ENCODE measurements around the gene PPDPF.

Gene PPDPF

DNA sequence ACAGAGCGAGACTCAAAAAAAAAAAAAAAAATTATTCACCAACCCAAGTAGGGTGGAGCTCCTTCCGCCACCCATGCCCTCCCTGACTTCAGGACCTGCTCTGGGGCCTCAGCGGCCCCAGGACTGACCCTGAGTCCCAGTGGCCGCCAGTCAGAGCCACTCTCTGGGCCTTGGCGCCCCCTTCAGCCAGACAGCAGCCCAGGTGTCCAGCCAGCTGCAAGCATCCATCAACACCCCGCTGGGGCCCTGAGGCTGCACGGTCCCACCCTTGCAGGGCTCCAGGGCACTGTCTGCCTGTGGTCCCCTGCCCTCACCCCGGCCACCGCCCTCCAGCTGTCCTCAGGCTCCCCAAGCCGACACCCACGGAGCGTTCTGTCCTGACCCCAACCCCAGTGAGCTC is 36.7 kb upstream of the PPDPF start:
- FAIRE-seq = no peak
- TF ChIP-seq, protein P1, sequence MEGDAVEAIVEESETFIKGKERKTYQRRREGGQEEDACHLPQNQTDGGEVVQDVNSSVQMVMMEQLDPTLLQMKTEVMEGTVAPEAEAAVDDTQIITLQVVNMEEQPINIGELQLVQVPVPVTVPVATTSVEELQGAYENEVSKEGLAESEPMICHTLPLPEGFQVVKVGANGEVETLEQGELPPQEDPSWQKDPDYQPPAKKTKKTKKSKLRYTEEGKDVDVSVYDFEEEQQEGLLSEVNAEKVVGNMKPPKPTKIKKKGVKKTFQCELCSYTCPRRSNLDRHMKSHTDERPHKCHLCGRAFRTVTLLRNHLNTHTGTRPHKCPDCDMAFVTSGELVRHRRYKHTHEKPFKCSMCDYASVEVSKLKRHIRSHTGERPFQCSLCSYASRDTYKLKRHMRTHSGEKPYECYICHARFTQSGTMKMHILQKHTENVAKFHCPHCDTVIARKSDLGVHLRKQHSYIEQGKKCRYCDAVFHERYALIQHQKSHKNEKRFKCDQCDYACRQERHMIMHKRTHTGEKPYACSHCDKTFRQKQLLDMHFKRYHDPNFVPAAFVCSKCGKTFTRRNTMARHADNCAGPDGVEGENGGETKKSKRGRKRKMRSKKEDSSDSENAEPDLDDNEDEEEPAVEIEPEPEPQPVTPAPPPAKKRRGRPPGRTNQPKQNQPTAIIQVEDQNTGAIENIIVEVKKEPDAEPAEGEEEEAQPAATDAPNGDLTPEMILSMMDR (IDR thresholded peaks at IDR 0.05; ENCODE audit: insufficient read depth, missing control alignments) = peak; percentile 26
- no peak for DNase-seq (ENCODE audit: insufficient read length, low spot score)

DNA sequence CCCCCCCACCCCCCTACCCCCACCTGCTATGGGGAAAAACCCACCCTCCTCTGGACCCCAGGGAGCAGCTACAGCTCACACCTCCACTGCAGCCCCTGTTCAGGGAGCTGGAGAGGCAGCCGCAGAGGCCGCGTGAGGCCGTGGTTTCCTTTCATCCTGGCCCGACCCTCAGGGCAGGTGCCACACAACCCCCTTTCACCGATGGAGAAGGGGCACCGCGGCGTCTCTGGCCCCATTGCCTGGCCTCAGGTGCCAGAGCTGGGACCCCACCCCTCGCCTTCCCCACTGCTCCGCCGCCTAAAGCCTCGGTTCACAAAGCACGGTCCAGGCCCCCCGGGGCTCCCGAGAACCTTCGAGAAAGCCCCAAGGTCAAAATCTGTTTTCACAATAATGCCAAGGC is 36.3 kb upstream of the PPDPF start:
- FAIRE-seq = no peak
- DNase-seq (ENCODE audit: insufficient read length, low spot score) = no peak

DNA sequence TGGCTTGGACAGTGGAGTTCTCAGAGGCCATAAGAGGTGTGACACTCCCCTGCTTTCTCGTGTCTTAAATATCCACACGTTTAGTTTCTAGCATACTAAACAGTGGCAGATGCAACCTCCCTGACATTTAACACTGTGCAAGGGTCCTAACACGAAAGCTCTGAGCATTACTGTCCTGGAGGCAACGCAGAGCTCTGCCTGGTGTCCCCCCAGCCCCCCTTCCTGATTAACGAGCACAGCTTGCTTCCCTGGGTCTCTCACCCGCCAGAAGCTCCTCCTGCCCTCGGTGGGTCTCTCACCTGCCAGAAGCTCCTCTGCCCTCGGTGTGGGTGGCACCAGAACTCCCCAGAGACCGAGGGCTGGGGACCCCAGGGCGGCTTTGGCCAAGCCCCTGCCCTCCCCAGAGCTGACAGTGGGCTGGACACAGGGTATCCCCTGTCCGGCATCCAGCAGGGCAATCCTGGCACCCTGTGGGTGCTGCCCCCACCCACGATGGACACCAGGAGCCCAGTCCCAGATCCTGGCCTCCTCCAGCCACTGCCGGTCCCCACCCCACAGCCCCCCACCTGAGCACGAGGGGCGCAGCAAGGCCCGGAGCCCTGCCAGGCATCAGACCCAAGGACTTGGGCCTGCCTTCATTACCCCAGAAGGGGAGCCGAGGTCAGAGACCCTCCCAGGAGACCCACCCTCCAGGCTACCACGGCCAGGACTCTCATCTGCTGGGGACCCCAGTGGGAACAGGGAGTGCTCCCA is 35.7 kb upstream of the PPDPF start:
- no peak for DNase-seq (ENCODE audit: insufficient read length, low spot score)
- TF ChIP-seq, protein P1 (IDR thresholded peaks at IDR 0.05; ENCODE audit: insufficient read depth, missing control alignments) = no peak
- FAIRE-seq = no peak

More for the DNA sequence above, 36.3 kb upstream of the PPDPF start:
- TF ChIP-seq, protein P1 (IDR thresholded peaks at IDR 0.05; ENCODE audit: insufficient read depth, missing control alignments) = no peak

DNA sequence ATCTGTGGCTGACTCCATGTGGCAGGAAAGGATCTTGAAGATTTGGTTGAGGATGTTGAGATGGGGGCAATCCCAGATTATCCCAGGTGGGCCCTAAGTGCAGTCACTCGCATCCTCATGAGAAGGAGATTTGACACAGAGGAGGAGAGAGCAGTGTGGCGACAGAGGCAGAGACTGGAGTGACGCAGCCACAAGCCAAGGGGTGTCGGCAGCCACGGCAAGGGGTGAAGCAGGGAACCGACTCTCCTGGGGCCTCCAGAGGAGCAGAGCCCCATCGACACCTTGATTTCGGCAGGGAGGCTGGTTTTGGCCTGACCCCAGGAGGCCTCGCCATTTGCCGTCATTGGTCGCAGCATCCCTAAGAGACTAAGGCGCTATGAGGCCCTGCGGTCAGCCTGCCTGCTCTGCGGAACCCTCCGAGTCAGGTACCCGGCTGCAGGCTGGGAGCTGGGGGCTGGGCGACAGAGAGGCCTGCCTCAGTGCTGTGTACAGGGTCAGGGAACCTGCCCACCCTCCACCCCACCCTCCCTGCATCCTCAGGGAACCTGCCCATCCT is 34.2 kb upstream of the PPDPF start:
- FAIRE-seq (no peak), DNase-seq (ENCODE audit: insufficient read length, low spot score) (no peak)
- TF ChIP-seq, protein P1 (IDR thresholded peaks at IDR 0.05; ENCODE audit: insufficient read depth, missing control alignments) = no peak

DNA sequence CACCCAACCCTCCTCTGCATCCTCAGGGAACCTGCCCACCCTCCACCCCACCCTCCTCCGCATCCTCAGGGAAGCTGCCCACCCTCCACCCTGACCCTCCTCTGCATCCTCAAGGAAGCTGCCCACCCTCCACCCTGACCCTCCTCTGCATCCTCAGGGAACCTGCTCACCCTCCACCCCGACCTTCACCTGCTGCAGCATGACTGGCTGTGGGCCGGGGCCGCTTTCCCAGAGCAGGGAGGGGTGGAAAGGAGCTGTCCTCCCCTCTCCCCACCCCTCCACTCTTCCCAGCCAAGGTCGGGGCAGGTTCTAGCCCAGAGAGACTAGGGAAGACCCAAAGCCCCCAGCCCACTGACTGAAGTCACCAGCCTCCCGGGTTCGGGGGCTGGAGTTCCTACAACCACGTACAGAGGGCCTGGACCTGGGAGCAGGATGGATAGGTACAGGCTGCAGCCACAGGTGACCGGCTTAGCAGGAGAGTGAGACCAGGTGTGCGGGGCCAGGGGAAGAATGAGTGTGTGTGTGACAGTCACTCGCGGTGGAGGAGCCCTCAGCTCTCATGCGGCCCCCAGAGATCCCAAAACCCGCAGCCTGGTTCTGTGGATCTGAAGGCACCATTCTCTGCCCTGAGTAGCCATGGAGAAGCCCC is 33.3 kb upstream of the PPDPF start:
- TF ChIP-seq, protein P1 (IDR thresholded peaks at IDR 0.05; ENCODE audit: insufficient read depth, missing control alignments) = no peak
- no peak for DNase-seq (ENCODE audit: insufficient read length, low spot score)
- no peak for FAIRE-seq

DNA sequence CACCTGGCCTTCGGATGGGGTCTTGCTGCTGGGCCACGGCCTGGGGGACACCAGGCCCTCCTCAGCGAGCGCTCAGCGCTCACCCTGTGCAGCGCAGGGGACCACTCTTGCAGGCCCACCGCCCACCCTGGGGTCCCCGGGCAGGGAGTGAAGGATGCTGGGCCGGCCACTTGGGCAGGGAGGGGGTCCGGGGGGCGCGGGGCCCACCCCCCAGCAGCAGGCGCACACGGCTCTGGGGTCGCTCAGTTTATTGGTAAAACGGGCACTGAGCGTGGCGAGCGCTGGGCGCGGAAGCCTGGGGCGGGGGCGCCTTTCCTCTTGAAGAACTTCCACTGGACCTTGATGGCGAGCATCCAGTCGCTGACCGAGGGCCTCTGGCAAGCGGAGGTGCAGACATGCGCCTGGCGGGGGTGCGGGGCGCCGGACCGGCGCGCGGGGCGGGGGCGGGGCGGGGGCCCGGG is 32.8 kb upstream of the PPDPF start:
- no peak for DNase-seq (ENCODE audit: insufficient read length, low spot score)
- TF ChIP-seq, protein P1 (IDR thresholded peaks at IDR 0.05; ENCODE audit: insufficient read depth, missing control alignments) = no peak

More for the DNA sequence above, 32.8 kb upstream of the PPDPF start:
- no peak for FAIRE-seq
